ENCODE data around the gene LRRC8C.

- TF ChIP-seq CTCF (conservative IDR thresholded peaks at IDR 0.05; ENCODE audit: low read length) = no peak
- no peak for TF ChIP-seq EZH2phosphoT487 (IDR thresholded peaks at IDR 0.05; ENCODE audit: borderline replicate concordance)
Measured at GRCh38 chr1:89670711-89671110, 37.8 kb downstream of the LRRC8C start.
